GM19438 (cell line): ENCODE results near the gene DEPDC1B.
"Not testable (repeated sequence)": the region's sequence is repeated elsewhere in the genome, so short reads cannot be mapped to it uniquely, and the experiment has no call there.

Experiments used
- ATAC-seq: cut with Tn5 transposase; IDR thresholded peaks from one replicate; pipeline ENCODE4 v1.9.1; 2021; ENCODE audit warnings: low read depth; ENCODE audit not compliant: unreplicated experiment

DEPDC1B gene

DNA sequence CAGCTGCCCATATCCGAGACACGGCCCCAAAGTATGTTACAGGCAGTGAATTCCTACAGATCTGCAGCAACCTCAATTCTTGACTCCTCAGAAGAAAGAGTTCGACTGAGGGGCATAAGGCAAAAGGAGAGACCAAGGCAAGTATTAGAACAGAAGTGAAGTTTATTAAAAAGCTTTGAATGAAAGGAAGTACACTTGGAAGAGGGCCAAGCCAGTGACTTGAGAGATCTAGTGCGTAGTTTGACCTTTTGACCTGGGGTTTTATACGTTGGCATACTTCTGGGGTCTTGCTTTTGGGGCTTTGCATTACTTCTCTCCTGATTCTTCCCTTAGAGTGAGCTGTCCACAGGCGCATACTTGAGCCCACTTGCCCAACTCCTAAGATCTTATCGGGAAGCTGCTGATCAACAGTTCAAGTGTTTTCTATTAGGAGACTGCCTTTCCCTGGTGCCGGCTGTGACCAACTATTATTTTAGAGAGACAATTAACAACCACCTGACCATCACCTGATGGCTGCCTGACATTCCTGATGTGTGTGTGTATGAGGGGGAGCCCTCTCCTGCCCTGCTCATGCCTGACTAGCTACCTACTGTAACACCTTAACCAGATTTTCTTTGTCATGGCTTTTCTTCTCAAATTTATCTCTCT lies 1.5 kb upstream of the DEPDC1B start:
- ATAC-seq, result no peak

DNA sequence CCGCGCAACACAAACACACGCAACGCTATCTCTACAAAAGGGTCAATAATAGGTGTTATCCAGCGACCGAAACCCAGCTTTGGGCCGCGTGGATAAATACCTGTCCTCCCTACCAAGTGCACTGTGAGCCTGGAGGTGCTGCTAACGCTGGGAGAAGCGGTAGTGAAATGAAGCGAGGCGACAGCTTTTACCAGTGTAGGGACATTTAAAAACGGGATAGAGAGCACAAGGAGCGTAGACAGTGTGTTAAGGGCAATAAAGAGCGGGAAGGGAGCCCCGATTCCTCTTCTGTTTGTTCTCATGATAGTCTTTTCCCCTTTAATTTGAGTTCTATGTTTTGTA lies 421 bp upstream of the DEPDC1B start:
- peak; percentile 25 for ATAC-seq

DNA sequence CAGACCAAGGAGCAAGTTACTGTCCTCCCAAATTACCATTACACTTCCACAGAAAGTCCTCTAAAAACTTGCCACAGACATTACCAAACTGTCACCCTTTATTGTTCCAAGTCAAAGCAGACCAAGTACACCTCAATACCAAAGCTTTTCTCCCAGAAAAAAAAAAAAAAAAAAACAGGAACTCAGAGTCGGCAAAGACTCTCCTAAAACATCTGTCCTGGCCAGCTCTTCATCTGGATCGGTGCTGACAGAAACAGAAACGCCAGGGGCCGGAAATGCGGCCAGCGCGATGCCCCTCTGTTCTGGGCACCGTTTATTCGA lies 718 bp downstream of the DEPDC1B start:
- no peak for ATAC-seq

DNA sequence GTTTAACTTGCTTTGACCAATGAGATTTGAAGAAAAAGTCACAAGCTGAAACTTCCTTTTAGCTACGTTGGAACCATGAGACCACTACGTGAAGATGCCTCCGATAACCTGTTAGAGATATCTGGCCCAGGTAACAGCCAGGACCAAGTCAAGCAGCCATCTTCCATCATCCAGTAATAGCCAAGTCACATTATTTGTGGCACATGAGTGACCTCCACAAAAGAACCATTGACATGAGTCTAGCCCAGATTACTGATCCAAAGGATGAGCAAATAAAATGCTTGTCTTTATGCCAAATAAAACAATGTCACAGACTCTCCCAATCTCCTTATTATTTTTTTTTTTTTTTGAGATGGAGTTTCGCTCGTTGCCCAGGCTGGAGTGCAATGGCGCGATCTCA lies 1.6 kb downstream of the DEPDC1B start:
- ATAC-seq, result no peak

DNA sequence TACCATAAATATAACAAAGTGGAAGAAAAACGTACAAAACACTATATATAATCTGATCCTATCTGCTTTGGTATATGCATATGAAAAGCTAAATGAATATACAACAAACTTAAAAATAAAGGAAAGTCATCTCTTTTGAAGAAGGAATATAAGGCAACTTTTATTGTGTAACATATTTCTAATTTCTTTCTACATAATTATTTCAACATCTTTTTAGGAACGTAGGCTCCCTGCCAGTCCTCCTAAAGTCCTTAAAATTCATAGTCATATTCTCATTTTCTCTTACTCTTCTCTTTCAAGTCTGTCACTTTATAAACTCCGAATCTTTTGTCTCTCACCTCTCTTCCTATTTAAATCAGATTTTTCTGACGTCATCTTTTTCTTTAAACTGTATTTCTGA lies 9.6 kb downstream of the DEPDC1B start:
- no peak for ATAC-seq

DNA sequence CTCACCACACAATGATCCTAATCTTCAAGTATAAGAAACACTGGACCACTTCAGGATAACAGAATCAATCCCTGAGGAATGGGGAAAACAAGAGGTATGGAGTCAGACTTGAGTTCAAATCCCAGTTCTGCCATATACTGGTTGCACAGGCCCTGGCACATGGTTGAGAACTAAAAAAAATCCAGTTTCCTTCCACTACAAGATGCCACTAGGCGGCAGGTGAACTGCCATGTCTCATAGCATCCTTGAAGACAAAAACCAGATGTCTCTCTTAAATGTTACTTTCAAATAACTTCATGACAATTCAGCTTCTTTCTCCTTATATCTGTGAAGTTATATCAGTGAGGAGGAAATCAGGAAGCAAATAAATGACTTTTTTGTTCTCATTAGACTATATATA lies 11.0 kb downstream of the DEPDC1B start:
- no peak for ATAC-seq

DNA sequence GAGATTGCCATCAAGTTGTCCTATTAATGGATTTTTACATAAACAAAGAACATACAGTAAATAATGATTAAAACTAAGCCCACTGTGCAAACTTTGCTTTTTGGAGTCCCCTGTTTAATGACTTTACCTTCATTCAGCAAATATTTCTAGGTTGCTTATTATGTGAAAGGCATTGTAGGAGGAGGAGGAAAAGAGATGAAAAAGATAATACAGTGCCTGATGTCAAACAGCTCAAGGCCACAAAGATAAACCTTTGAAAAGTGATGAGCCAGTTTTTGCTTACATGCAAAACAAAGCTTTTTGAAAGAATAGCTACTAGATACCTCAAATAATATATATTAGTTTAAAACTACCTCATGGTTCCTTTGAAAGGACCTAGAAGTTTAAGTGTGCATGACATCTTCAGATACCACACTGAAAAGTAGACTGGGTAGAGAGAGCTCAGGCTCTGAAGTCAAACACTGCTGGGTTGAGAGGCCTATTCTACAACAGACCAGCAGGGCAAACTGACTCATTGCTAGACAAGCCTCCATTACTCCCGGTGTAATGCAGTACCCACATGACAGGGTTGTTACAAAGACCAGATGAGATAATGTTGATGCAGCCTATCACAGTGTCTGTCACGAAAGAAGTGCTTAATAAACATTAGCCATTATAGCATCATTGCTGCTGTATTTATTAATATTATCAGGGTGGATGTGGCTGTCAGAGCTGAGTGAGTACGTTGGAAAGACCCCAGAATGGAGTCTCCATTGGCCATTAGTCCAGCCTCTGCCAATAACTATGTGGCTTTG lies 11.8 kb downstream of the DEPDC1B start:
- peak; percentile 70 for ATAC-seq

DNA sequence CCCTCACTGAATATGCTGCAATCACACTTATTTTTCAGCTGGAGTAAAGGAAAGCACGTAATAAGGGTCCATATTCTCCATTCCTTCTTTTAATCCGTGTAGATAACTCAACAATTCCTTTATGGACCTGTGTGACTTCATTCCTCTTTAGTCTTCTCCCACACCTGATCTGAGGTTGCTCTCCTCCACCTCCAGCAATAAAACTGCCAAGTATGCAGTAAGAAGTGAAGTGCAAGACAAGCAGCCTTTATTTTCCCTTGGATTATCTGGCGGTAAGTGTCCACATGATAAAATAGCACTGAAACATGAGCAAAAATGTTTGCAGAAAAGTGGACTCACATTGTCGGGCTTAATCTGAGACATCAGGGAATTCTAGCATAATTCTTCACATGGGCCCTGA lies 13.8 kb downstream of the DEPDC1B start:
- ATAC-seq, result no peak

DNA sequence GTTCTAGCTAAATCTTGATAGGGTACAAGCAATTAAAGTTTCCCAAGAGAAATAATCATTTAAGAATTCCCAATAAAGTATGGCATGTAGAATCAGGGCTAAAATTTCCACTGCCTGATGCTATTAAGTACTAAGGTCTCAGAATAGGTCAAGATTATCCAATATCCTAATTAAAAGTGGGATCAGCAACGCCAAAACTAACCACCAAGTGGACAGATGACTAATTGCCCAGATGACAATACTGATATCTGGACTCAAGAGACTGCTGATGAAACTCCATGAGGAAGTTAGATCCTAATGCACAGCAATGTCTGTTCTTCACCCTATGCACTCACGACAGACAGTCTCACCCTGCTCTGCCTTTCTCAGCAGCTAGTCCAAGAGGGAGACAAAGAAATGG lies 14.3 kb downstream of the DEPDC1B start:
- no peak for ATAC-seq

DNA sequence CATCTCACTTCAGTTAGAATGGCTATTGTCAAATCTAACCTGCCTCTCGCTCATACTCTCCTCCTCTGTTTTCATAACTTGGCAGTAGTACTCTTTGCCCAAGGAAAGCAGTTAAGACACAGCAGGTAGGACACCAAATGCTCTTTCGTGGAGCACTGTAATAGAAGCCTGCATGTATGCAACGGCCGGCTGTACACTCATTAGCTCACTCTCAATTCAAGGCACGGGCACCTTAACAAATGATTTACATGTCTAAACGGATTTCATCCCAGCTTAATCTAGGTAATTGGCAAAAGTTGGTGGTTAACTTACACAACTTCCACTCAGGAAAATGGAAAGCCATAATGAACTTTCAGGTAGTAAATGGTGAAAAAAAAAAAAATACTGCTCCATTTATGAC lies 14.9 kb downstream of the DEPDC1B start:
- no peak for ATAC-seq

DNA sequence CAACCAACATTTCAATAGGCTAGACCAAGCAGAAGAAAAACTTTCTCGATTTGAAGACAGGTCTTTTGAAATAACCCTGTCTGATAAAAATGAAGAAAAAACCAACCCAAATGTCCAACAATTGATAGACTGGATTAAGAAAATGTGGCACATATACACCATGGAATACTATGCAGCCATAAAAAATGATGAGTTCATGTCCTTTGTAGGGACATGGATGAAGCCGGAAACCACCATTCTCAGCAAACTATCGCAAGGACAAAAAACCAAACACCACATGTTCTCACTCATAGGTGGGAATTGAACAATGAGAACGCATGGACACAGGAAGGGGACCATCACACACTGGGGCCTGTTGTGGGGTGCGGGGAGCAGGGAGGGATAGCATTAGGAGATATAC lies 18.0 kb downstream of the DEPDC1B start:
- not testable (repeated sequence) for ATAC-seq

DNA sequence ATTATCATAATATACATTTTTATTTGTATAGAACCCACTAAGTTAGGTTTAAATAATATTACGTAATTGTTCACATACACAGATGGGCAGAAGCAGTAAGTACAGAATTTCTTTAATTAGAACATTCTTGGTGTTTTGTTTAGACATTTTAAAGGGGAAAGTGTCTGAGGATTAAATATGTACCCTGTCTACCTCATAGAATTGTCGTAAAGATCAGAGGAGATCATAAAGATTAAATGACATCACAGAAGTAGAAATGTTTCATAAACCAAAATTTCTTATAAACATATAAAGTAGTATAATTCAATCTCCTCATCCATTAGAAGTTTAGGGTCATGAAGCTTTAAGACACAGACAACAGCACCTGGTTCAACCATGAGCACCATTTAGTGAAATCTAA lies 20.1 kb downstream of the DEPDC1B start:
- no peak for ATAC-seq

DNA sequence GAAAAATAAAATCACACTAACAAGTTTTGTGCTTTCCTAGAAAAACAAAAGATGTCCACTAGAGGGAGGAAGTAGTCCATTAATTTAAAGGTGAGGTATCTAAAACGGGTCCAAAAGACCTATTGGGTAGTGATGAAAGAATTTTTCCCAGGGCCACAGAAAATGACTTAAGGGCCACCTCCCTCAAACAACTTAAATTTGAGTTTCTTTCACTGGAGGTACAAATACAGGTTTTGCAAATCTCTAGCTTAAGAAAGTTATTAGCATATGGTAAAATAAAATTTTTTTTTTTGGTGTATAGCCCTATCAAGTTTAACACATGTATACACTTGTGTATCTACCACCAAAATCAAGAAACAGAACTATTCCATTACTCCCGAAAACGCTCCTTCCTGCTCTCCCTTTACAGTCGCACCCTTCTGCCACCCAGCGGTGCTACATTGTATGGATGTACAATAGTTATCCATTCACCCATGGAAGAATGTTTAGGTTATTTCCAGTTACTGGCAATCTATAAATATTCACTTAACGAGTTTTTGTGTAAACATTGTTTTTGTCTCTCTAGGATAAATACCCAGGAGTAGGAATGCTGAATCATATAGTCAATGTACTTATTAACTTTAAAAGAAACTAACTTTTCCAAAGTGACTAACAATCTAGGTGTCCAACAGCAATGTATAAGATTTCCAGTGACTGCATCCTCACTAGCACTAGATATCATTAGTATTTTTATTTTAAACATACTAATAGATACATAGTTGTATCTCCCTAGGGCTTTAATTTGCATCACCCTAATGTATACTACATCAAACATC lies 21.9 kb downstream of the DEPDC1B start:
- peak; percentile 80 for ATAC-seq

DNA sequence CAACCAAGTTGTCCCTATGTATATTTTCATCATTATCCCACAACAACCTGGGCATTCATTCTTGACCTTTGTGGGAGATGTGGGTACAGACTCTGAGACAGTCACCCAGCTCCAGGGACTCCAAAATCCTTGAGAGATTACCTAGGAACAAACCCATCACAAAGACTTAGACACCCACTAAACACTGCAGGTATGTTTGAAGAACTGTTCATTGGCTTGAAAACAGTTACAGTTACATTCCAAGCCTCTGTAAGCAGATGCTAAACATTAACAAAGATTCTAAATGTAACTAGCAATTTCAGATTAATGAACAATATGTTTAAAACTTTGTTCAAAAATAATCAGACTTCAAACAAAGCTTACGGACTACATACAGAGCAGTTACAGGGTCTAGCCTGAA lies 24.7 kb downstream of the DEPDC1B start:
- ATAC-seq, result no peak

DNA sequence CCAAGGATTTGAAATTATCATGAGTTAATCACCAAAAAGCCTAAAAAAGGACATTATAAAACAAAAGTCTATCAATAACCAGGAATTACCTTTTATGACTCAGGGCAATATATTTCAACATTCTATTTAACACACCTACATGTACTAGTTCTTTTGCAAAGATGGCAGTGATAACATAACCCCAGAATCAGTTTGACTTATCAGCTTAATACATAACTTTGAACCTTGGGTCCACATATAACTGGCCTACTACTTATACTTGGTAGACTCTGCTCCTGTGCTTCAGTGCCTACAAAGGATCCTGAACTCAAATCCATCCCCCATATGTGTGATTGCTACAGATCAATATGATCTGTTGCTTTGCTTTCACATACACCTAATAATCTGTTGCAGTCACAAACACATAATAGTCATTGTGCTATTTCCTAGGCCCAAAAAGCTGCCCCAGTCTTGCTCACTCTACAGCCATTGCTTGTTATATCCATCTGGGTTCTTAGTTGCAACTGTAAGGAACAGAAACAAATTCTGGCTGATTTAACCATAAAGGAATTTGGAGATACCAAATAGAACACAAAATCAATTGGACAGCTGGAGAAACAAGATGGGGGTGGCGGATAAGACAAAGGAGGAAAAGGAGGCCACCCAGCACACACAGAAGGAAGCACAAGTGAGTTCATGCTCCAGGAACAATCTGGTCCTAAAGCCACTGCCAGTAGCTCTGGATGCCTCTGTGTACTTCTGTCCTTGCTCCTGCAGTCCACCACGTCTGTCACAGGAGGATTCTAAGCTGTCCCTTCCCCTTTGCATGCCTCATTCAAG lies 25.5 kb downstream of the DEPDC1B start:
- no peak for ATAC-seq

DNA sequence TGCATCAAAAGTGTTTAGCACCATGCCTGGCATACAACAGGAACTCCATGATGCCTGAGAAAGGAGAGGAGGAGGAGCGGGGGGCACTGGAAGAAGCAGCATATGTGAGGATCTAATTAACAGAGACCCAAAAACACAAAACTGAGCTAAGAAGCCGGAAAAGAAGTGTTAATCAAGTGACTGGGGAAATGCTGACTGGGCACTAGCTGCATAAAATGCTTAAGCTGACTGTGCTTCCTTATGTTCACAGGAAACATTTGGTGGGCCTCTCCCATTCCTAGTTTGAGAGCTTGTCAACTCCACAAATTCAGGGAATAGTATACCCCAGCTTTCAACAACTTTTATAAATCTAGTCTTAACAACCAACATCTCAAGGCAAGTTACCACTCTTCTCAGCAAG lies 26.6 kb downstream of the DEPDC1B start:
- ATAC-seq, result no peak

DNA sequence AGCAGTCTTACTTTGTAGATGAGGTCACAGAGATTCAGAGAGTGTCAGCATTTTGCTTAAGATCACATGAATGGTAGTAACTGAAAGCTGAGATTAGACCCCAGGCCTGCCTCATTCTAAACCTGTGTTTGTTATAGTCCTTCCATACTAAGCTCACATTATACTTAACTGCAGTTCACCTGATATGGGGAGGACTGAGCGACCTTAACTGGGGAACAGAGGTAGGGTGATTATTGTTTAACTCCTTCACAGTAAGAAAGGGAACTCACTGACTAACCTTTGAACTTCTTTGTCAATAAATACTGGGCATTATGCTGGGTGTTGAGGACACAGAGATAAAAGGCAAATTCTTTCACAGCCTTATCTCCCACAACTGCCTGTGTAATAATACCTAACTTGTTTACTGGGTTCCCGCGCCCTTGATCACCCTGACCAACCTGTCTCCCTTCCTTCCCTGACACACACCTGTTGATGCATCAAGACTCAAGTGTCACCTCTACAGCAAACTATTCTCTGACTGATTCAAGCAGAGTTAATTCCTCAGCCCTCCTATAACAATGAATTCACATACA lies 27.2 kb downstream of the DEPDC1B start:
- ATAC-seq, result no peak

DNA sequence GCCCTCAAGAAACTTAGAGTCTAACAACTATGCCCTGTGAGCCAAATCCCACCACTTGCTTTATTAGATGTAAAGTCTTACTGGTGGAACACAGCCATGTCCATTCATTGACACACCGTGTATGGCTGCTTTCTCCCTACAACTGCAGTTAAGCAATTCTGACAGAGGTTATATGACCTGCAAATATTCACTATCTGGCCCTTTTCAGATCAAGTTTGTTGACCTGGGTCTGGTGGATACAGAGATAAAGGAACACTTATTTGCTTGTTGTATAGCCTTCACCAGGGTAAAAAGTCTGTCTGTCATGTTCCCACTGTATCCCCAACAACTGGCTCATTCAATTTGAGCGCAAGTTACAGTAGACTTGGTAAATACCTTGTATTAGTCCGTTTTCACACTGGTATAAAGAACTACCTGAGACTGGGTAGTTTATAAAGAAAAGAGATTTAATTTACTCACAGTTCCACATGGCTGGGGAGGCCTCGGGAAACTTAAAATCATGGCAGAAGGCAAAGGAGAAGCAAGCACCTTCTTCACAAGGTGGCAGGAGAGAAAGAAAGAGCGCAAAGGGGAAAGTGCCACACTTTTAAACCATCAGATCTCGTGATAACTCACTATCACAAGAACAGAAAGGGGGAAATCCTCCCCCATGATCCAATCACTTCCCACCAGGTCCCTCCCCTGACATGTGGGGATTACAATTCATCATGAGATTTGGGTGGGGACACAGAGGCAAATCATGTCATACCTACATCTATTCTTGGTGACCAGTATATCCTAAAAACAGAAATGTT lies 27.9 kb downstream of the DEPDC1B start:
- no peak for ATAC-seq

DNA sequence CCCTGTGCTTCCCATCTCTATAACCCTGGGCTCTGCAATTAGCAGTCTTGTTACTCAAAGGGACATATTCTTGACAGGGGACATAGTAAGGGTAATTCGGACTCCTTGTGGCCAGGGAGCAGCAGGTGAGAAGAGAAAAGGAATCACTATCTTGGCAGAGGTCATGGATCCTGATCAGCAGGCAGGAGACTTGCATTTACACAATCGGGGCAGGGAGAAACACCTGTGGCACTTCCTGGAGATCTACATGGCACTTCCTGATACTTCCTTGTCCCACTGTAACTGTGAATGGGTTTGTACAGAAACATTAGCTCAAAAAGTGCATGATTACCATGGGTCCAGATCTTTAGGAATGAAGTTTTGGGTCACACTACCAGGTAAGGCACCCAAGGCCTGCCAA lies 29.2 kb downstream of the DEPDC1B start:
- ATAC-seq, result no peak
